ENCODE results near the gene CFTR. TPM values are rescaled to one million over a fixed set of nuclear protein-coding genes. Genes with fewer than 3 reads are reported as not detected.

CFTR gene
- total RNA-seq, 1 experiment from 2014 or later = 1.2 TPM

- Histone ChIP-seq H4K8ac (replicated peaks; ENCODE audit: insufficient read length, low read depth, low read length) (no peak overlapping the region), H2BK120ac (ENCODE audit: low read depth, low read length, poor library complexity, severe bottlenecking) (no peak overlapping the region), H2AFZ (ENCODE audit: low read length) (no peak overlapping the region), H3K79me2 (ENCODE audit: insufficient read depth, low read length) (no peaks in the 10 kb centered on the region), H2BK12ac (ENCODE audit: insufficient read length, low read depth, low read length) (no peak overlapping the region), H3K9ac (ENCODE audit: extremely low read depth, insufficient read length, low read length) (no peak overlapping the region), H3T11ph (ENCODE audit: low read length) (no peak overlapping the region), H3K4me1 (ENCODE audit: insufficient read depth, low read length) (no peaks in the 10 kb centered on the region), H2BK5ac (ENCODE audit: insufficient read length, low read length) (no peak overlapping the region), H3K23me2 (ENCODE audit: insufficient read length, low read depth, low read length, poor library complexity, severe bottlenecking) (no peaks in the 10 kb centered on the region), H4K91ac (ENCODE audit: insufficient read length, low read depth, low read length) (no peak overlapping the region), H2AK5ac (ENCODE audit: insufficient read length, low read length) (no peak overlapping the region), H3K27ac (ENCODE audit: insufficient read length, low read depth, low read length) (no peak overlapping the region), H3K23ac (ENCODE audit: insufficient read length, low read depth, low read length) (no peak overlapping the region), H3K56ac (ENCODE audit: insufficient read length, low read depth, low read length) (no peak overlapping the region), H3K18ac (ENCODE audit: insufficient read length, low read depth, low read length) (no peak overlapping the region), H4K5ac (ENCODE audit: insufficient read length, low read depth, low read length) (no peak overlapping the region), H4K20me1 (ENCODE audit: control insufficient read depth, insufficient read depth, insufficient read length) (no peaks in the 10 kb centered on the region), H3K9me3 (ENCODE audit: control insufficient read depth, low read depth, low read length) (no peaks in the 10 kb centered on the region), H2BK15ac (ENCODE audit: low read depth, low read length) (no peak overlapping the region), H3K14ac (ENCODE audit: insufficient read depth, low read length) (no peak overlapping the region), H3K4me2 (ENCODE audit: insufficient read depth, insufficient read length, low read length) (no peak overlapping the region), H3K27me3 (ENCODE audit: insufficient read depth, low read length) (no peaks in the 10 kb centered on the region), H3K79me1 (ENCODE audit: insufficient read depth, low read depth, low read length, poor library complexity, severe bottlenecking) (no peaks in the 10 kb centered on the region), H3K4ac (ENCODE audit: low read depth, low read length) (no peak overlapping the region), H2BK20ac (ENCODE audit: low read depth, low read length, poor library complexity, severe bottlenecking) (no peak overlapping the region)
- no peaks in the 10 kb centered on the region for H3K4me1 Mint-ChIP-seq
- TF ChIP-seq CTCF (conservative IDR thresholded peaks at IDR 0.05) = no peak
- DNase-seq = no peak
- H3K4me3 Mint-ChIP-seq = no peak overlapping the region
- no peak overlapping the region for H3K27ac Mint-ChIP-seq
- no peaks in the 10 kb centered on the region for H3K9me3 Mint-ChIP-seq
- no peaks in the 10 kb centered on the region for H3K36me3 Mint-ChIP-seq (ENCODE audit: insufficient read depth in 1 of 3, low read depth in 3 of 3)
- H3K27me3 Mint-ChIP-seq (ENCODE audit: low read depth) = no peaks in the 10 kb centered on the region; the same call in none of the 2 replicates
Measured at GRCh38 chr7:117572856-117573620, 93.2 kb downstream of the CFTR start.
